ENCODE measurements around the gene ZNF407.

- no peak for TF ChIP-seq GATA3 (IDR thresholded peaks at IDR 0.05; ENCODE audit: low read depth, low read length)
- no peak for TF ChIP-seq GATA2 (IDR thresholded peaks at IDR 0.05; ENCODE audit: low read depth, low read length)
These were observed 168.6 kb downstream of the ZNF407 start for GRCh38 chr18:74766251-74766650.

Measured in SH-SY5Y (cell line).